Measurements from ENCODE around the gene SMPDL3A. TPM values are rescaled to one million over a fixed set of nuclear protein-coding genes. Genes with fewer than 3 reads are reported as not detected.

The SMPDL3A gene
- total RNA-seq, 2 experiments from 2014 or later = 0.31 to 0.49 TPM

GRCh38 chr6:122809001-122809400 lies 19.9 kb downstream of the SMPDL3A start:
- no peak overlapping the region for H3K27ac Mint-ChIP-seq
- no peaks in the 10 kb centered on the region for H3K36me3 Mint-ChIP-seq (ENCODE audit: low read depth)
- no peaks in the 10 kb centered on the region for H3K4me1 Mint-ChIP-seq (ENCODE audit: low read depth)
- H3K4me3 Mint-ChIP-seq = no peak overlapping the region
- DNase-seq = no peak
- CTCF ChIA-PET = interaction anchor here (0.5 kb wide), 1 partner anchor 1025 kb away, joined by 3 read pairs; no protein-coding TSS in a partner anchor
- no peaks in the 10 kb centered on the region for H3K27me3 Mint-ChIP-seq (ENCODE audit: low read depth)
- no peaks in the 10 kb centered on the region for H3K9me3 Mint-ChIP-seq
- intact Hi-C loops (cut with micrococcal nuclease) = no loop called here

GRCh38 chr6:122809691-122810090 lies 20.6 kb downstream of the SMPDL3A start:
- no peak overlapping the region for H3K27ac Mint-ChIP-seq
- no peaks in the 10 kb centered on the region for H3K27me3 Mint-ChIP-seq (ENCODE audit: low read depth)
- no peaks in the 10 kb centered on the region for H3K9me3 Mint-ChIP-seq
- no peaks in the 10 kb centered on the region for H3K4me1 Mint-ChIP-seq (ENCODE audit: low read depth)
- H3K4me3 Mint-ChIP-seq = no peak overlapping the region
- DNase-seq = no peak
- intact Hi-C loops (cut with micrococcal nuclease) = no loop called here
- CTCF ChIA-PET = interaction anchor here (0.7 kb wide), 1 partner anchor 540 kb away, joined by 3 read pairs; no protein-coding TSS in a partner anchor
- H3K36me3 Mint-ChIP-seq (ENCODE audit: low read depth) = no peaks in the 10 kb centered on the region

DNA sequence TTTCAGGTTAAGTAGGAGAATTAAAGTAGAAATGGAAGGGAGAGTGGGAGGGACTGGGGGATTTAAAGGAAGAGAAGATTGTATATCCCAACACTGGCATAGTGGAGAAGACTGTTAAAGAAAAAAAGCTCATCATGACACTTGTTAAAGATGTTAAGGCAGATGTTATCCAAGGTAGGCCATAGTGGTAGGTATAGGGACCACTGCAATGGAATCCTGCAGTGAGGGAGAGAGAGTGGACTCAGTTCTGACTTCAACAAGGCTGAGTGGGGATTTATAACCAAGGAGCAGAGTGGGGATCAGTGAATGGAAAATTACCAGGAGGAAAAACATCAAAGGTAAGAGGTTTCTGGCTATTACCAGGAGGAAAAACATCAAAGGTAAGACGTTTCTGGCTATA lies 21.1 kb downstream of the SMPDL3A start:
- no peak overlapping the region for H3K27ac Mint-ChIP-seq
- CTCF ChIA-PET = interaction anchor here (0.7 kb wide), 1 partner anchor 540 kb away, joined by 3 read pairs; no protein-coding TSS in a partner anchor
- no peak overlapping the region for H3K4me3 Mint-ChIP-seq
- no peaks in the 10 kb centered on the region for H3K9me3 Mint-ChIP-seq
- H3K4me1 Mint-ChIP-seq (ENCODE audit: low read depth) = no peaks in the 10 kb centered on the region
- H3K36me3 Mint-ChIP-seq (ENCODE audit: low read depth) = no peaks in the 10 kb centered on the region
- no peak for DNase-seq
- intact Hi-C loops (cut with micrococcal nuclease) = no loop called here
- H3K27me3 Mint-ChIP-seq (ENCODE audit: low read depth) = no peaks in the 10 kb centered on the region

- intact Hi-C loops (cut with micrococcal nuclease) = no loop called here
- DNase-seq = no peak
- Mint-ChIP-seq H3K4me3 (no peak overlapping the region), H3K36me3 (ENCODE audit: low read depth) (no peaks in the 10 kb centered on the region), H3K27me3 (ENCODE audit: low read depth) (peaks cover 2% of the 10 kb centered on the region), H3K4me1 (ENCODE audit: low read depth) (no peaks in the 10 kb centered on the region), H3K27ac (no peak overlapping the region), H3K9me3 (no peaks in the 10 kb centered on the region)
- CTCF ChIA-PET = no interaction called here
Measured at GRCh38 chr6:122817358-122817757, 28.3 kb downstream of the SMPDL3A start.

- intact Hi-C loops (cut with micrococcal nuclease) = no loop called here
- Mint-ChIP-seq H3K4me3 (no peak overlapping the region), H3K9me3 (no peaks in the 10 kb centered on the region), H3K4me1 (ENCODE audit: low read depth) (no peaks in the 10 kb centered on the region), H3K36me3 (ENCODE audit: low read depth) (no peaks in the 10 kb centered on the region), H3K27ac (no peak overlapping the region), H3K27me3 (ENCODE audit: low read depth) (peaks cover 2% of the 10 kb centered on the region)
- no peak for DNase-seq
- CTCF ChIA-PET = no interaction called here
Measured at GRCh38 chr6:122817766-122818165, 28.7 kb downstream of the SMPDL3A start.

GRCh38 chr6:122818866-122819265 lies 29.8 kb downstream of the SMPDL3A start:
- intact Hi-C loops (cut with micrococcal nuclease) = no loop called here
- H3K9me3 Mint-ChIP-seq = no peaks in the 10 kb centered on the region
- CTCF ChIA-PET = interaction anchor here (0.6 kb wide), 1 partner anchor 88 kb away, joined by 3 read pairs; no protein-coding TSS in a partner anchor
- H3K27ac Mint-ChIP-seq = no peak overlapping the region
- H3K4me3 Mint-ChIP-seq = no peak overlapping the region
- H3K36me3 Mint-ChIP-seq (ENCODE audit: low read depth) = no peaks in the 10 kb centered on the region
- no peak for DNase-seq
- H3K27me3 Mint-ChIP-seq (ENCODE audit: low read depth) = peaks cover 2% of the 10 kb centered on the region
- H3K4me1 Mint-ChIP-seq (ENCODE audit: low read depth) = no peaks in the 10 kb centered on the region

DNA sequence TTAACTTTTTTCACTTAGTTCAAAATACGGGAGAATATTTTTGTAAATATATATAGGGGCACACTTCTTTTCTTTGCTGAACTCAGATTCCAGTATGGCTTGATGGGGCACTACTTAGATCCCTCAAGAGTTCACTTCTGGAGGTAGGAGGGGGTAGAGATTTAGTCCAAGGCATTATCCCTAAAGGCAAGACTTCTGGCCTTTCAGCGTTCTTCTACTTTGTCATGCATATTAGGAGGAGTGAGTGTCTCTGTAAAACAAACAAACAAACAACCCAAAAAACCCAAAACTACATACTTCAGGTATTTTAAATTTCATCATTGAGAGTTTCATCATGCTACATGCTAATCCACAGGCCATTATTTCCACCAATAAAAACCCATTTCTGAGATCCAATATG lies 32.0 kb downstream of the SMPDL3A start:
- intact Hi-C loops (cut with micrococcal nuclease) = no loop called here
- CTCF ChIA-PET = no interaction called here

GRCh38 chr6:122825163-122825562 lies 36.1 kb downstream of the SMPDL3A start:
- no peaks in the 10 kb centered on the region for H3K9me3 Mint-ChIP-seq
- no peaks in the 10 kb centered on the region for H3K4me1 Mint-ChIP-seq (ENCODE audit: low read depth)
- H3K27me3 Mint-ChIP-seq (ENCODE audit: low read depth) = no peaks in the 10 kb centered on the region
- H3K27ac Mint-ChIP-seq = no peak overlapping the region
- intact Hi-C loops (cut with micrococcal nuclease) = no loop called here
- DNase-seq = no peak
- CTCF ChIA-PET = no interaction called here
- no peak overlapping the region for H3K4me3 Mint-ChIP-seq
- H3K36me3 Mint-ChIP-seq (ENCODE audit: low read depth) = no peaks in the 10 kb centered on the region

More for the DNA sequence above, 32.0 kb downstream of the SMPDL3A start:
- H3K36me3 Mint-ChIP-seq (ENCODE audit: low read depth) = no peaks in the 10 kb centered on the region
- H3K4me1 Mint-ChIP-seq (ENCODE audit: low read depth) = no peaks in the 10 kb centered on the region
- H3K27ac Mint-ChIP-seq = no peak overlapping the region
- H3K27me3 Mint-ChIP-seq (ENCODE audit: low read depth) = peaks cover 2% of the 10 kb centered on the region
- no peak for DNase-seq
- H3K9me3 Mint-ChIP-seq = no peaks in the 10 kb centered on the region
- no peak overlapping the region for H3K4me3 Mint-ChIP-seq

DNA sequence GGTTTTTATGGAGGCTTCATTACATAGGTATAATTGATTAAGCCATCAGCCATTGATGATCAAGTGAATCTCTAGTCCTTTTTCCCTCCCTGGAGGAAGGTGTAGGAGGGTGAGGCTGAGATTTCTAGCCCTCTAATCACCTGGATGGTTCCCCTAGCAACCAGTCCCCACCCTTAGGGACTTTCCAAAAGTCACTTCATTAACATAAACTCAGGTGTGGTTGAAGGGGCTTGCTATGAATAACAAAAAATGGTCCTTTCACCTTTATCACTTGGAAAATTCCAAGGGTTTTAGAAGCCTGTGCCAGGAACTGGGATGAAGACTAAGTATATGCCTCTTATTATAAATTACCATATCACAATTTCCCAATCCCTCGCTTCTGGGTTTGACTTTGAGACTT lies 40.4 kb downstream of the SMPDL3A start:
- H3K9me3 Mint-ChIP-seq = no peaks in the 10 kb centered on the region
- intact Hi-C loops (cut with micrococcal nuclease) = no loop called here
- H3K27me3 Mint-ChIP-seq (ENCODE audit: low read depth) = no peaks in the 10 kb centered on the region
- no peaks in the 10 kb centered on the region for H3K36me3 Mint-ChIP-seq (ENCODE audit: low read depth)
- H3K4me1 Mint-ChIP-seq (ENCODE audit: low read depth) = no peaks in the 10 kb centered on the region
- no peak for DNase-seq
- CTCF ChIA-PET = no interaction called here
- no peak overlapping the region for H3K27ac Mint-ChIP-seq
- no peak overlapping the region for H3K4me3 Mint-ChIP-seq

DNA sequence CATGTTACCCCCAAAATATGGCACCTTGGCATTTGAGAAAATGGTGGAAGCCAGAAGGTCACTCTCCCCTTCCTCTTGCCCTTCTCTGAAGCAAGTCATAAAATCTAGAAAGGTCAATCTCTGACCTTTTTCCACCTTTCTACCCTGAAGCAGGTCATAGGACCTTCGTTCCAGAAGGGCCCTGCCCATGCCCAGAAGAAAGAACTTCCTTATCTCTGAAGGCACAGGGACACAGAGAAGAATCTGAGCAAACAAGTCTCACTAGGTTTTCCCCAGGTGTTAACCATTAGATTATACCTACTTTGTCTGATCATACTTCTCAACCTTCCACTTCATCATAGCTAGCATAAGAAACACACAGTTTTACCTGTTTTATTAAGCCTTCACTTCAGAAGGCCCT lies 42.5 kb downstream of the SMPDL3A start:
- Mint-ChIP-seq H3K36me3 (ENCODE audit: low read depth) (no peaks in the 10 kb centered on the region), H3K9me3 (no peaks in the 10 kb centered on the region), H3K4me3 (no peak overlapping the region), H3K27me3 (ENCODE audit: low read depth) (peaks cover 7% of the 10 kb centered on the region), H3K4me1 (ENCODE audit: low read depth) (no peaks in the 10 kb centered on the region), H3K27ac (no peak overlapping the region)
- intact Hi-C loops (cut with micrococcal nuclease) = no loop called here
- no peak for DNase-seq
- CTCF ChIA-PET = no interaction called here

DNA sequence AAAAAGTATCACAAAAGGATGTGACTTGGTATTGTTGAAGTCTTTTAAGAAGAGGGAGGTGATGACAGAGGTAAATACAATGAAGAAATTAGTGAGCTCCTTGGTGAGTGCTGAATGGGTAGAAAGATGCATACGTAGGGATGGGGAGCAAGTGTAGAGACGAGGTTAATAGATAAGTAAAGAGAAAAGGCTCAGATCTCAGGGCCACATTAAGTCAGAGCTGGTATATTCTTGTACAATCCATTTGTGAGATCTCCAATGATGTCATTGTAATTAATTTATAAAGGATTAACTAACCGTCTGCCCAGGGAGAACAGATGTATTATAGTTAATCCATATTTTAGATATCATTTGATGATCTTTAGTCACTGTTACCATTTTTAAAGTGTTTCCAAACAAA lies 43.4 kb downstream of the SMPDL3A start:
- no peak overlapping the region for H3K4me3 Mint-ChIP-seq
- no peak for DNase-seq
- H3K27me3 Mint-ChIP-seq (ENCODE audit: low read depth) = peaks cover 9% of the 10 kb centered on the region
- no peaks in the 10 kb centered on the region for H3K4me1 Mint-ChIP-seq (ENCODE audit: low read depth)
- no peak overlapping the region for H3K27ac Mint-ChIP-seq
- CTCF ChIA-PET = no interaction called here
- H3K9me3 Mint-ChIP-seq = no peaks in the 10 kb centered on the region
- intact Hi-C loops (cut with micrococcal nuclease) = no loop called here
- H3K36me3 Mint-ChIP-seq (ENCODE audit: low read depth) = no peaks in the 10 kb centered on the region

- no peaks in the 10 kb centered on the region for H3K36me3 Mint-ChIP-seq (ENCODE audit: low read depth)
- CTCF ChIA-PET = no interaction called here
- intact Hi-C loops (cut with micrococcal nuclease) = no loop called here
Measured at GRCh38 chr6:122833021-122833491, 44.0 kb downstream of the SMPDL3A start.

DNA sequence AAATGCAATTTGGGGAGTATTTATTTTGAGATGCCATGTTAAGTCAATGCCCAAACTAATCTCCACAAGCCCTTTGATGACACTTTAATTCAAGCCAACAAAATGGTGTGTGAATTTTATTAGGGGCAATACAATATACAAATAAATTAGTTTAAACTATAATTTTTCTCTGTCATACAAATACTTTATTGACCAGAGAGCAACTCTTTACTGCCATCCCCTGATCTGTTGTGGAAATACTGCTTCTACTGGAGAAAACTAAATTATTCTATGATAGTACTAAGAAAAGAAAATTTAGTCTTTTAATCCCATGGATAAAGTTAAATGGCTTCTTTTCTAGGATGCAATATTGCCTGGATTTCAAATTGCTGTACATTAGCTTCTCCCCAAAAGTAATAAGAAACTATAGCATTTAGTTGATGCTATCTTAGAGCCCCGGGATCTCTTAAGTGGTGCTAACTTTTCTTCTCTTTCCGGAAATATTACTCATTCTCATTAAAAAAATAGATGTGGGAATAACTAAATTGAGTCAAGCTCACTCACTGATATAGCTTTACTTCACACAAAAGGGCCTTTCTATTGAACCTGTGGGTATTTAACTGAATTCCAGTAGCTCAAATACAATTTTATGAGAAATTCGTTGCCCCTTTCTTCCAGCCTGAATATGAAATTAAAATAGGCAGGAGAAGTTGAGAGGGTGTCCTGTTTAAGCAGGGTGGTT lies 49.2 kb downstream of the SMPDL3A start:
- CTCF ChIA-PET = interaction anchor here (0.6 to 2.7 kb wide), 10 partner anchors 19 to 1972 kb away, joined by 3 to 83 read pairs (median 6); no protein-coding TSS in a partner anchor
- Mint-ChIP-seq H3K9me3 (no peaks in the 10 kb centered on the region), H3K4me1 (ENCODE audit: low read depth) (no peaks in the 10 kb centered on the region), H3K4me3 (no peak overlapping the region), H3K36me3 (ENCODE audit: low read depth) (no peaks in the 10 kb centered on the region), H3K27ac (no peak overlapping the region), H3K27me3 (ENCODE audit: low read depth) (peaks cover 10% of the 10 kb centered on the region)
- no peak for DNase-seq
- intact Hi-C loops (cut with micrococcal nuclease) = loop anchor here (2.0 to 5.0 kb wide), 2 partner anchors 49 to 456 kb away; partner anchors contain the start of gene SMPDL3A

More at GRCh38 chr6:122833021-122833491, 44.0 kb downstream of the SMPDL3A start:
- H3K27me3 Mint-ChIP-seq (ENCODE audit: low read depth) = peaks cover 10% of the 10 kb centered on the region
- no peak overlapping the region for H3K4me3 Mint-ChIP-seq
- H3K27ac Mint-ChIP-seq = no peak overlapping the region
- H3K4me1 Mint-ChIP-seq (ENCODE audit: low read depth) = no peaks in the 10 kb centered on the region
- H3K9me3 Mint-ChIP-seq = no peaks in the 10 kb centered on the region
- DNase-seq = no peak

Measured in activated naive CD4-positive, alpha-beta T cell treated with anti-CD3 and anti-CD28 coated beads for 36 hours (primary cell).